Measurements from ENCODE around the gene HCRTR1.

- TF ChIP-seq CTCF (IDR thresholded peaks at IDR 0.05; ENCODE audit: poor library complexity, severe bottlenecking) (no peak), EZH2 (IDR thresholded peaks at IDR 0.05; ENCODE audit: borderline replicate concordance, insufficient read depth, low read length, poor library complexity, severe bottlenecking) (no peak), POLR2AphosphoS5 (IDR thresholded peaks at IDR 0.05) (no peak), RAD21 (conservative IDR thresholded peaks at IDR 0.05) (no peak), EP300 (conservative IDR thresholded peaks at IDR 0.05; ENCODE audit: poor library complexity, severe bottlenecking) (no peak), MXI1 (conservative IDR thresholded peaks at IDR 0.05; ENCODE audit: poor library complexity, severe bottlenecking) (no peak), TAF1 (IDR thresholded peaks at IDR 0.05; ENCODE audit: low read depth) (no peak)
These were observed 37.0 kb upstream of the HCRTR1 start for GRCh38 chr1:31580513-31580870.
